ENCODE data around the gene PIK3R1.

- TF ChIP-seq CTCF (IDR thresholded peaks at IDR 0.05 in 8 of 11, conservative IDR thresholded peaks at IDR 0.05 in 3 of 11) (no peak), POLR2AphosphoS5 (IDR thresholded peaks at IDR 0.05) (no peak), POLR2A (IDR thresholded peaks at IDR 0.05) (no peak)
These were observed 5.9 kb downstream of the PIK3R1 start for GRCh38 chr5:68221488-68221887.
